Right renal pelvis (tissue), 4 donors: ENCODE results near the gene ATP13A1. TPM values are rescaled to one million over a fixed set of nuclear protein-coding genes. Genes with fewer than 3 reads are reported as not detected.

Experiments used
- DNase-seq, 4 donors: peaks; one replicate each; pipeline ENCODE4 v3.0.0-alpha.2; 2013; ENCODE audit warnings: low read depth in 4 of 4, low spot score in 3 of 4, missing footprints in 1 of 4
- polyA plus RNA-seq, 4 donors: library from polyadenylated mRNA; unstranded; fragments of 120-200 nt; gene quantifications; one replicate each; pipeline ENCODE4 v1.2.1, GENCODE V29; 2013; ENCODE audit not compliant: insufficient read length in 4 of 4

The ATP13A1 gene
- polyA plus RNA-seq, 4 donors: 41.0 to 59.1 (median 53.0) TPM

GRCh38 chr19:19645233-19645870 lies 18.1 kb downstream of the ATP13A1 start:
- DNase-seq: no peak

- no peak for DNase-seq
Observed at GRCh38 chr19:19644054-19644388, 19.5 kb downstream of the ATP13A1 start.

GRCh38 chr19:19643158-19644053 lies 20.1 kb downstream of the ATP13A1 start, which contains the start of gene GMIP:
TSS of gene GMIP (minus strand) at chr19:19643657. CDS start at chr19:19643529, 128 bp downstream.
- no peak for DNase-seq

GRCh38 chr19:19642506-19643157 lies 20.8 kb downstream of the ATP13A1 start:
- DNase-seq: no peak

GRCh38 chr19:19637523-19638251 lies 25.8 kb downstream of the ATP13A1 start:
- no peak for DNase-seq

- no peak for DNase-seq
Observed at GRCh38 chr19:19637186-19637522, 26.3 kb downstream of the ATP13A1 start.

GRCh38 chr19:19636573-19637185 lies 26.8 kb downstream of the ATP13A1 start:
- no peak for DNase-seq

- DNase-seq: no peak
Observed at GRCh38 chr19:19635313-19635702, 28.2 kb downstream of the ATP13A1 start.

- no peak for DNase-seq
Observed at GRCh38 chr19:19634516-19635312, 28.8 kb downstream of the ATP13A1 start.

GRCh38 chr19:19633711-19634515 lies 29.6 kb downstream of the ATP13A1 start:
- DNase-seq: no peak

GRCh38 chr19:19632661-19633060 lies 30.8 kb downstream of the ATP13A1 start:
- no peak for DNase-seq

- DNase-seq: no peak
Observed at GRCh38 chr19:19631346-19631745, 32.1 kb downstream of the ATP13A1 start.

- DNase-seq: no peak
Observed at GRCh38 chr19:19630426-19630825, 33.0 kb downstream of the ATP13A1 start.

GRCh38 chr19:19630062-19630414 lies 33.4 kb downstream of the ATP13A1 start:
- no peak for DNase-seq

GRCh38 chr19:19628501-19629134 lies 34.9 kb downstream of the ATP13A1 start:
- DNase-seq: no peak

- DNase-seq: no peak
Observed at GRCh38 chr19:19627621-19628500, 35.6 kb downstream of the ATP13A1 start, which contains the start of gene LPAR2. TSS of gene LPAR2 (minus strand) at chr19:19628220. CDS start at chr19:19627275, 945 bp downstream.
